Gastroesophageal sphincter (tissue), 3 donors: ENCODE data around the gene UCK1.

Experiments used
- POLR2A ChIP-seq, 2 donors: fragments of 450-650 bp; IDR thresholded peaks; one replicate each; pipeline ENCODE4 v1.6.1; 2017; ENCODE audit warnings: antibody characterized with exemption in 2 of 2, mild to moderate bottlenecking in 2 of 2, moderate library complexity in 1 of 2
- POLR2AphosphoS5 ChIP-seq: sonication (generic); formaldehyde crosslinking; IDR thresholded peaks from one replicate; pipeline ENCODE4 v1.6.1; 2017; ENCODE audit warnings: antibody characterized with exemption
- TF ChIP-seq, protein P1 (sequence below), 4 experiments: fragments of 200-600 bp in 2 of 4; fragments of 450-650 bp in 2 of 4; sonication (generic) in 1 of 4; IDR thresholded peaks; one replicate each; pipeline ENCODE4 v1.5.1; 2017 to 2019; ENCODE audit warnings: antibody characterized with exemption in 4 of 4, mild to moderate bottlenecking in 2 of 4, moderate library complexity in 2 of 4

GRCh38 chr9:131559421-131560000, 28.4 kb upstream of the UCK1 start:
- TF ChIP-seq POLR2AphosphoS5, result no peak
- TF ChIP-seq, protein P1, sequence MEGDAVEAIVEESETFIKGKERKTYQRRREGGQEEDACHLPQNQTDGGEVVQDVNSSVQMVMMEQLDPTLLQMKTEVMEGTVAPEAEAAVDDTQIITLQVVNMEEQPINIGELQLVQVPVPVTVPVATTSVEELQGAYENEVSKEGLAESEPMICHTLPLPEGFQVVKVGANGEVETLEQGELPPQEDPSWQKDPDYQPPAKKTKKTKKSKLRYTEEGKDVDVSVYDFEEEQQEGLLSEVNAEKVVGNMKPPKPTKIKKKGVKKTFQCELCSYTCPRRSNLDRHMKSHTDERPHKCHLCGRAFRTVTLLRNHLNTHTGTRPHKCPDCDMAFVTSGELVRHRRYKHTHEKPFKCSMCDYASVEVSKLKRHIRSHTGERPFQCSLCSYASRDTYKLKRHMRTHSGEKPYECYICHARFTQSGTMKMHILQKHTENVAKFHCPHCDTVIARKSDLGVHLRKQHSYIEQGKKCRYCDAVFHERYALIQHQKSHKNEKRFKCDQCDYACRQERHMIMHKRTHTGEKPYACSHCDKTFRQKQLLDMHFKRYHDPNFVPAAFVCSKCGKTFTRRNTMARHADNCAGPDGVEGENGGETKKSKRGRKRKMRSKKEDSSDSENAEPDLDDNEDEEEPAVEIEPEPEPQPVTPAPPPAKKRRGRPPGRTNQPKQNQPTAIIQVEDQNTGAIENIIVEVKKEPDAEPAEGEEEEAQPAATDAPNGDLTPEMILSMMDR (IDR thresholded peaks at IDR 0.05), result no peak
- TF ChIP-seq POLR2A (IDR thresholded peaks at IDR 0.05), result no peak
